CD4-positive, alpha-beta T cell treated with Interferon alpha-2 for 1 hour (primary cell): ENCODE measurements around the gene FBP2.
"Not testable (repeated sequence)": the region's sequence is repeated elsewhere in the genome, so short reads cannot be mapped to it uniquely, and the experiment has no call there.

Source experiments
- DNase-seq, 2 donors: peaks; one replicate each; pipeline ENCODE4 v3.0.0-alpha.2; 2020 to 2022

Gene FBP2

GRCh38 chr9:94560237-94560636 is 33.4 kb downstream of the FBP2 start:
- no peak for DNase-seq

- DNase-seq, result no peak
Observed at GRCh38 chr9:94557376-94557775, 36.2 kb downstream of the FBP2 start.

- peak; percentile 10 to 27 for DNase-seq
Observed at GRCh38 chr9:94554439-94555331, 38.9 kb downstream of the FBP2 start, which contains the start of gene PCAT7. PCAT7 (plus strand) TSS chr9:94555083.

GRCh38 chr9:94554078-94554438 is 39.6 kb downstream of the FBP2 start:
- DNase-seq, result no peak

GRCh38 chr9:94553029-94553938 is 40.3 kb downstream of the FBP2 start:
- no peak for DNase-seq

- DNase-seq, result no peak
Observed at GRCh38 chr9:94545940-94546339, 47.7 kb downstream of the FBP2 start.

GRCh38 chr9:94544335-94544734 is 49.3 kb downstream of the FBP2 start:
- DNase-seq, result not testable (repeated sequence)

- DNase-seq, result no peak
Observed at GRCh38 chr9:94538908-94539307, 54.7 kb downstream of the FBP2 start.

- no peak for DNase-seq
Observed at GRCh38 chr9:94534901-94535300, 58.7 kb downstream of the FBP2 start.

- DNase-seq, result no peak
Observed at GRCh38 chr9:94533601-94534000, 60.0 kb downstream of the FBP2 start.

- no peak for DNase-seq
Observed at GRCh38 chr9:94533155-94533554, 60.5 kb downstream of the FBP2 start.

GRCh38 chr9:94528886-94529285 is 64.7 kb downstream of the FBP2 start:
- no peak for DNase-seq

- no peak for DNase-seq
Observed at GRCh38 chr9:94526951-94527350, 66.7 kb downstream of the FBP2 start.

GRCh38 chr9:94526271-94526670 is 67.4 kb downstream of the FBP2 start:
- no peak for DNase-seq

- DNase-seq, result no peak
Observed at GRCh38 chr9:94525396-94526035, 68.1 kb downstream of the FBP2 start.

GRCh38 chr9:94517254-94517653 is 76.4 kb downstream of the FBP2 start:
- no peak for DNase-seq

- DNase-seq, result no peak
Observed at GRCh38 chr9:94514722-94515121, 78.9 kb downstream of the FBP2 start.

- DNase-seq, result no peak
Observed at GRCh38 chr9:94511955-94512265, 81.7 kb downstream of the FBP2 start.

GRCh38 chr9:94511134-94511954 is 82.3 kb downstream of the FBP2 start:
- DNase-seq, result no peak
